GM19025 (cell line): Measurements from ENCODE around the gene RPRML.

Experiments used
- ATAC-seq: cut with Tn5 transposase; IDR thresholded peaks from one replicate; pipeline ENCODE4 v1.9.1; 2021; ENCODE audit warnings: mild to moderate bottlenecking, low read depth, moderate library complexity; ENCODE audit not compliant: unreplicated experiment

RPRML gene

DNA sequence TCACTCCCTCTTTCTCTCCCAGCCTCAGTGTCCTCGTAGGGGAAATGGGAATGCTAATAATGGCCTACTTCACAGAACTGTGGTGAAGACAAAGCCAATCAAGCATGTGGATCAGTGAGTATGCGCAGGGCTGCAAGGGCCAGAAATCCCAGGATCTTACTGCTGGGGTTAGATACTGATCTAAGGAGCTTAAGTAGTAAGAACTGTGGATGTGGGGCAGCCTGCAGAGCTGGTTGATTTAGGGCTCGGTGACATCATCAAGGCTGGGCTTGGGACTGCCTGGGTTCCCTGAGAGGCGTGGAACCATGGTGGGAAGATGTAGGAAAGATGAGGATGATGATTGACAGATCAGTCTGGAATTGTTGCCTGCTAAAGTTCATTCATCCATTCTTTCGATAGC is 30.5 kb downstream of the RPRML start:
- no peak for ATAC-seq

DNA sequence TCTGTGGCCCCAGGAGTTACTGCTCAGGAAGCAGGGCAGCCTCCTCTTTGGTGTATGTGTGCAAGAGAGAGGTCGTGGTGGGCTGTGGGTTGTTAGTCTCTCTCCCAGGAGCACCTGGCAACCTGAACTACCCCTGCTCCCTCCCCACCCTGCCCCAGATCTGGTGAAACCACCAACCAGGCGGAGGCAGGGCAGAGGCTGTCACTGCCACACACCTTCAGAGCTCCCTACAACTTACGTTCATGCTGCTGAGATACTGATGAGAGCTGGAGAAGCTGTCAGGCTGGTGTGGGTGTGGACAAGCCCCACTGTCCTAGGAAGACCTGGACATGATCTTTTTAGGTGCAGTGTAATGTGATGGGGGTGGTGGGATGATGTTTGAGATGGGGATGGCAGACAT is 31.8 kb downstream of the RPRML start:
- ATAC-seq = no peak

DNA sequence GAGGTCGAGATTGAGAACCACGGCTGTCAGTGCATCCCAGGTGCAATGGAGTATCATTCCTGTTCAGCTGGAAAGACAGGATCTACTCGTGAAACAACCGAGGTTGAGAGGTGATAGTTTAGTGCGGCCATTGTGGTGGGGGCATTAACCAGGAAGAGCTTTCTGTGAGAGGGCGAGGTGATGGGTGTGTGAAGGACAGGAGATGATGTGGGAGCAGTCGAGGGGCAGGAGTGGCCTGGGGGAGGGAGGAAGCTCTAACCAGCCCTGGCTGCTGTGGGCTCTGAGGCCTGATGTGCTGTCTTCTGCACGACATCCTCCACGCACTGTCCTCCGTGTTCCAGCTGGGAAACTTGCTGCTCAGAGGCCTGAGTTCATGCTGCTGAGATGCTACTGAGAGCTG is 34.1 kb downstream of the RPRML start:
- ATAC-seq = no peak

DNA sequence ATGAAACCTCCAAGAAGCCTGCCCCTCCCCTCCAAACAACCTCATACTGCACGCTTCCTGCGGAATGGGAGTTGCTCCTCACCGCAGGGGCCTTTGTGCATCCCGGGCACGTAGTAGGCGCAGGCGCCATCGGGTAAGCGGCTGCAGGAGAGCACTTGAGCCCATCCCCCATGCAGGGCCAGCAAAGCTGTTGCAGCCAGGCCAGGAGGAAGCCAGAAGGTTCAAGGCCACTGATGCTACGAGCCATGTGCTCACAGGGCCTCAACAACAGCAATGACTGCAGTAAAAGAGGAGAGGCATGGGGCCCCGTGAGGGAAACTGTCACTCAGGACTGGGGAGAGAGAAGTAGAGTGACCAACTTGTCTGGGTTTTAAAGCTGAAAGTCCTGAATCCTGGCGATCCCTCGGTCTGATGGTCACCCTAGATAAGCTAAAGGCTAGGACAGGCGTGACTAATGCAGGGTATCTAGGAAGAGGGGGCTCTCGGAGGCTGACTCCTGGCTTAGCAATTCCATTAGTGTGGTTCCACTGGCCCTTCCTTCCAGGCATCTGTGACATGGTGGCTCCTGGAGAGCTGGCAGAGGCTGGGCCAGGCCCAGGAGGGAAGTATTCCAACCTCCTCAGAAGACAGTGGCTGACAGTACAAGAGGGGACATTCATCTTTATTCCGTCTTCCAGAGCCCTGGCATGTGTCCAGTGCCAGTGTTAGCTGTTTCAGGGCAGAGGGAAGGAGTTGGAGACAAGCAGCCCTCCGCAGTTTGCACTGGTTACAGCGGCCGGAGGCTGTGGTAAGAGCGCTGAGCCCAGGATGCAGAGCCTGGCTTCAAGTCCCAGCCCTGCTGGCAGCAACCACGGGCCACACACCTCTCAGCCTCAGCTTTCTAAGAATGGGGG is 35.3 kb downstream of the RPRML start:
- no peak for ATAC-seq

DNA sequence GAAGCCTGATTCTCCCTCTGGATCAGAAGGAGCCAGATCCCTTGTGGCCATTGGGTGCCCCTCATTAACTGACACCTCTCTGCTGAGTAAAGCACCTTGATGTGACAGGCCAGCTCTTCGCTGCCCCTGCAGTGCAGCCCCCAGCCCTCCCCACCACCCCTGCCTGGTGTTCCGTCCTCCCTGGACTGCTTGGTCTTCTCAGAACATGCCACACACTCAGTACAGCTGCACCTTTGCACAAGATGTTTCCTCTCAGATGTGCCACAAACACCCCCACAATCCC is 35.9 kb downstream of the RPRML start:
- no peak for ATAC-seq

DNA sequence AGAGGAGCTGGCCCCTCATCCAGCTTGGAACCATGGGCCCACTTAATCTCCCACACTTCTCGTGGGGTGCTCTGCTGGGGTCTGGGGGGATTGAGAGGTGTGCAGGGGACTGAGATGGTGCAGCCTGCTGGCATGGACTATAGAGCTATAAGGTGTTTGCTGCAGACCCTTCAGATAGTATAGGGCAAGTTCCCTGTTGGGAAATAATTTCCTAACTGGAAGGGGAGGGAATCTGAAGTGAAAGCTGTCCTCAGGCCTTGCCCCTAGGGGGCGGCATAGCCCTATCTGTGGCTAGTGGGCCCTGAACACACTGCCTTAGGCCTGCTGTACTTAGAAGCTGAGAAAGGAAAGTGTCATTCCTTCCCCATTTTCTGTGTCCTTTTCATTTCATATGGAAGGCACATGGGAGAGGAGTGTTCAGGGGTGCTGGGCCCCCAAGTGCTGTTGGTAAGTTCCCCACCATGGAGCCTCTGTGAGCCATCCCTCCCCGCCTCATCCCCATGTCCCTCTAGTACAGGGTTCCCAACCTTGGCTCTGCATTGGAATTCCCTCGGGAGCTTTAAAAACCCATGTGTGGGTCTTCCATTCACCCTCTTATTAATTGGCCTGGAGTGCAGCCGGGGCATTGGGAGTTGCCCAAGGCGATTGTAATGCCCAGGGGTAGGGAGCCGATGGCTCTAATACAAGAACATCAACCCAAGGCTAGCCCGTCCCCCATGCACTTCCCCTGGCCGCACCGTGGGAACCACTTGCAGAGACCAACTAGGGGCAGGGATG is 36.4 kb downstream of the RPRML start:
- no peak for ATAC-seq

GRCh38 chr17:46940692-46941404 is 38.2 kb downstream of the RPRML start:
- no peak for ATAC-seq

DNA sequence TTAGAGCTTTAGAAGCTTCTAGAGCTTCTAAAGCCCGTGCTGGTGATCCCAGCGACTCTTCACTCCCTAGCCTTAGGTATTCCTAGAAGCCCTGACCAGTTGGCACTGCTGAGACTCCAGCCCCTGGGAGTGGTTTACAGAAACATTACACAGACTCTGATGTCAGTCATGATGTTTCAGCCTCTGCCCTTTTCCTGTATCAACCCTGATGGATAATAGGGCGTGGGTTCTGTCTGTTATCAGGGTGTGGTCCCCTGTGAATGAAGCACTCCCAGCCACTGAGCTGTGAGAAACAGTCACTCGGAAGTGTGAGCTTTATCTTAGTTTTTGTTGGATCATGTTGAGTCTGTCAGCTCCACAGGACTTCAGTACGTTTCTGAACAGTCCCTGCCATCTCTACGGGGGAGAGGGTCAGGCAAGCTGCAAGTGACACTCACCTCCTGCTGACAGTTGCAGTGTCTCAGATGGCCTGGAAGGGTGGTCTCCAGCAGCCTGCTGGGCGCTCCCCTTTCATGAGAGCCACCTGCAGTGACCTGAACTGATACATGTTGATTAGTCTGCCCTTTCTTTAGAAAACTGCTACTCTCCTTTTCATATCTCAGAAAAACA is 43.3 kb downstream of the RPRML start:
- ATAC-seq = no peak

- no peak for ATAC-seq
Measured at GRCh38 chr17:46931596-46931995, 47.5 kb downstream of the RPRML start.

DNA sequence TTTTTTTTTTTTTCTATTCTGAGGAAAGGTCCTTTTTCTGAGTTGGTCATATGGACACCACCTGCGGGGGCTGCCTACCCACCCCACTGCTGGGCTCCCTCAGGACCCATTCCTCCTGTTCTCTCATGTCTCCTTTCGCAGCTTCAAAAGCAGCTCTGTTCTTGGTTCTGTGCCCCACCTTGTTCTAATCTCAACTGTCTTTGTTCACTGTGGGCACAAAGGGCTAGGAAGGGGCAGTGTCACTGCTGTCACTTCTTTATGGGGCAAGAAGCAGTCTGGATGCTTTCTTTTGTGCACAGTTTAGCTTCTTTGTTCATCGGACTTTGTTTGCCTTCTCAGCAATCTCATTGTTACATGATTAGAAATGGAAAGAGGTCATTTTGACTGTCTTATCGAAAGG is 49.0 kb downstream of the RPRML start:
- ATAC-seq = no peak

- no peak for ATAC-seq
Measured at GRCh38 chr17:46929413-46929812, 49.6 kb downstream of the RPRML start.

GRCh38 chr17:46928467-46929261 is 50.4 kb downstream of the RPRML start:
- ATAC-seq = no peak
